Activated naive CD8-positive, alpha-beta T cell (primary cell): ENCODE data around the gene SORL1.

ENCODE experiments used
- H3K27ac Mint-ChIP-seq: one replicate; pipeline ENCODE4 v1.8.0; 2021; ENCODE audit warnings: mixed read lengths
- H3K27me3 Mint-ChIP-seq: one replicate; pipeline ENCODE4 v1.8.0; 2021; ENCODE audit warnings: mixed read lengths
- H3K36me3 Mint-ChIP-seq: one replicate; pipeline ENCODE4 v1.8.0; 2021; ENCODE audit warnings: mixed read lengths
- H3K4me1 Mint-ChIP-seq: one replicate; pipeline ENCODE4 v1.8.0; 2021; ENCODE audit warnings: low read depth, mixed read lengths
- H3K4me3 Mint-ChIP-seq: one replicate; pipeline ENCODE4 v1.8.0; 2021; ENCODE audit warnings: mild to moderate bottlenecking, mixed read lengths
- H3K9me3 Mint-ChIP-seq: one replicate; pipeline ENCODE4 v1.8.0; 2021; ENCODE audit warnings: low read depth, mixed read lengths

SORL1 gene

DNA sequence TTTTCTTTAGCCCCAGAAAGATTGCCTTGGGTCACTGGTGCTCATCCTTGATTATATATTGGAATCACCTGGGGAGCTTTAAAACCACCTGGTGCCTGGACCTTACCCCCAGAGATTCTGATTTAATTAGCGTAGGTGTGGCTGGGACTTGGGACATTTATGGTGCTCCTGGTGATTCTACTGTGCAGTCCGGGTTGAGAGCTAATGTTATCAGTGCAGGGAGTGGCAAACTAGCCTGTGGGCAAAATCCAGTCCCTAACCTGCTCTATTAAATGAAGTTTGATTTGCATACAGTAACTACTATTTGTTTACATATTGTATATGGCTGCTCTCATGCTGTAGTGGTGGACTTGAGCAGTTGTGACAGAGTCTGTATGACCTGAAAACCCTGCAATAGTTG, 134.6 kb downstream of the SORL1 start:
- Mint-ChIP-seq H3K4me1 (peaks cover 32% of the 10 kb centered on the region), H3K4me3 (no peak overlapping the region), H3K27me3 (no peaks in the 10 kb centered on the region), H3K27ac (peak overlapping the region; percentile 28), H3K9me3 (no peaks in the 10 kb centered on the region), H3K36me3 (no peaks in the 10 kb centered on the region)

DNA sequence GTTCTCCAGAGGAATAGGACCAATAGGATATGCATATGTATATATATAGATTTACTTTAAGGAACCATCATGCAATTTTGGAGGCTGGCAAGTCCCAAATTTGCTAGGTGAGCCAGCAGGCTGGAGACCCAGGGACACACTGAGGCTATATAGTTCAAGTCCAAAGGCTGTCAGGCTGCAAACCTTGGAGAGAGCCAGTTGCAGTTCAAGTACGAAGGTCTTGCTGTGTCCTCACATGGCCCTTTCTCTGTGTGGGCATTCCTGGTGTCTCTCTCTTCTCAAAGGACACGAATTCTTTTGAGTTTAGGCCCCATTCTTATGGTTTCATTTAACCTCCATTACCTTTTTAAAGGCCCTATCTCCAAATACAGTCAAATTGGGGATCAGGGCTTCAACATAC, 135.1 kb downstream of the SORL1 start:
- Mint-ChIP-seq H3K4me3 (no peak overlapping the region), H3K27ac (peak overlapping the region; percentile 61), H3K9me3 (no peaks in the 10 kb centered on the region), H3K36me3 (no peaks in the 10 kb centered on the region), H3K27me3 (no peaks in the 10 kb centered on the region), H3K4me1 (peaks cover 28% of the 10 kb centered on the region)

DNA sequence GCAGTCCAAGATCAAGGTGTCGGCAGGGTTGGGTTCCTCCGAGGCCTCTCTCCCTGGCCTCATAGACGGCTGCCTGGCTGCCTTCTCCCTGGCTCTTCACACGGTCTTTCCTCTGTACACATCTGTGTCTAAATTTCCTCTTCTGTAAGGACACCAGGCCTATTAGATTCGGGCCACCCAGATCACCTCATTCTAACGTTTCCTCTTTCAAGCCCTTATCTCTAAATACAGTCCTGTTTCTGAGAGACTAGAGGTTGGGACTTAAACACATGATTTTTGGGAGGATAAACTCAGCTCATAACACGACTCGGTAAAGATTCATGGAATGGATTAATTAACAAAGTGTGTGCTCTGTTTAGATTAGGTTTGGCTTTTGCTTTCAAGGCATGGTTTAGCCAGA, 136.6 kb downstream of the SORL1 start:
- H3K4me3 Mint-ChIP-seq, result no peak overlapping the region
- H3K27ac Mint-ChIP-seq, result peak overlapping the region; percentile 86
- H3K9me3 Mint-ChIP-seq, result no peaks in the 10 kb centered on the region
- H3K36me3 Mint-ChIP-seq, result peaks cover 4% of the 10 kb centered on the region
- H3K4me1 Mint-ChIP-seq, result peaks cover 19% of the 10 kb centered on the region
- no peaks in the 10 kb centered on the region for H3K27me3 Mint-ChIP-seq

DNA sequence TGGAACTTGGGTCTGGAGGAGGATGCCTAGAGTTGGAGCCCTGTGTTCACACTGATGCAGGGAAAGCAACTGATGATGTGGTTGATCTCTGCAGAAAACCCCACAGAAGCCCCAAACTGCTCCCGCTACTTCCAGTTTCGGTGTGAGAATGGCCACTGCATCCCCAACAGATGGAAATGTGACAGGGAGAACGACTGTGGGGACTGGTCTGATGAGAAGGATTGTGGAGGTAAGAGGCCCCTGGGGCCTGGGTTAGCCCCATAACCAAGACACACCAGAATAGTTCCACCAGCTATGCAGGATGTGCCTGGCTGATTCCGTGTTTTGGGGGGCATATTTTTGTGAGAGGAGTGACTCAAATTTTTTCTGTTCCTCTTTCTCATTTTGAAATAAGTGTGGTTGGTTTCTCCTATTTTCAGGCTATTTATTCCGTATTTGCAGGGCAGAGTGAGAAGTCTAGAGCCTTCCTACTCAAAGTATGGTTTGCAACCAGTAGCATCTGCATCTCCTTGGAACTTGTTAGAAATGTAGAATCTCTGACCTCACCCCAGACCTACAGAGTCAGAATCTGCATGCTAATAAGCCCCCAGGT, 137.9 kb downstream of the SORL1 start:
- H3K4me1 Mint-ChIP-seq, result peaks cover 15% of the 10 kb centered on the region
- H3K9me3 Mint-ChIP-seq, result no peaks in the 10 kb centered on the region
- no peak overlapping the region for H3K4me3 Mint-ChIP-seq
- no peaks in the 10 kb centered on the region for H3K27me3 Mint-ChIP-seq
- H3K36me3 Mint-ChIP-seq, result peaks cover 4% of the 10 kb centered on the region
- H3K27ac Mint-ChIP-seq, result peak overlapping the region; percentile 86

DNA sequence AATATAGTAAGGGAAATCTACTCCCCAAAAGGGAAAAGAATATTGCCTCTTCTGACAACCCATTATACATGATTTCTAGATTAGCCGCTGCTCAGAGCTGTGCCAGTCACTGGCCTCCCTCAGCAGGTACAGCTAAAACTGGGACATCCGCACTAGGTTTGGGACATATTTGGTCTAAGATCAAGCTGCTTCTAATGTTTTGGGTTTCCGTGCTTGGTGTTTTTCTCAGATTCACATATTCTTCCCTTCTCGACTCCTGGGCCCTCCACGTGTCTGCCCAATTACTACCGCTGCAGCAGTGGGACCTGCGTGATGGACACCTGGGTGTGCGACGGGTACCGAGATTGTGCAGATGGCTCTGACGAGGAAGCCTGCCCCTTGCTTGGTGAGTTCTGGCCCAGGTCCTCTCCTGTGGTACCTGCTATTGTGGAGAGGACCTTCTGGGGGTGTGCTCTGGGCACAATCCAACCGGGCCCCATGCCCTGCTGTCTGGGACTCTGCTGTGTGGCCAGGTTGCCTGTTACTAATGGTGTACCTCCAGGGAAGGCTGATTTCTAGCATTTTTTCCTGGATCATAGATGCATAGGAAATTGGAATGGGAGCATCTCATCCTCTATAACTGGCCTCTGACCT, 138.8 kb downstream of the SORL1 start:
- Mint-ChIP-seq H3K9me3 (no peaks in the 10 kb centered on the region), H3K36me3 (peaks cover 4% of the 10 kb centered on the region), H3K4me3 (no peak overlapping the region), H3K27me3 (no peaks in the 10 kb centered on the region), H3K27ac (peak overlapping the region; percentile 88), H3K4me1 (peaks cover 15% of the 10 kb centered on the region)

DNA sequence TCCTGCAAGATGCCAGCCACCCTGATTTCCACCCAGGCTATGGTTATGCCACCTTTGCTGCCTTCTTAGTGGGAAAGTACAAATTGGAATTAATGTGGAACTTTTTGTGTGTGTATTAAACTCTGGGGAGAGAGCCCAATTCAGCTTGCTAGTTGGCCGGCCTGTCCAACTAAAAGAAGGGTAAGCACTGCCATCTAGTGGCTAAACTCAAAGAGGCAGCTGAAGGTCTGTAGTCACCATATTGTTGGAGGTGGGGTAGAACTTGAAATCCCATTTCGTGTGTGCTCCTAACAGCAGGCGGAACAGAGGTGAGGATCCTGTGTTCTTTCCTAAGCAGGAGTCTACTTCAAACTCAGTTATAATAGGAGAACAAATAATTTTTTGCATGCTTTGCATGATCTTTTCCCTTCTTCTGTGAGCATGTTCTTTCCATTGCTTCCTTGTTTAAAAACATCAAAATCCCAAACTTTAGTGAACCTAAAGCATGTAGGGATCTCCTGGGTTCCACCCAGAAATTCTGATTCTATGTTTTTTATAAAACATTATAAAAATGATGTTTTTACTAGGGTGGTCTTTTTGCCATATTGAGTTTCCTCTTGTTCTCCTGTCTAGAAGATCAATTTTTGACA, 139.4 kb downstream of the SORL1 start:
- Mint-ChIP-seq H3K36me3 (peaks cover 6% of the 10 kb centered on the region), H3K9me3 (no peaks in the 10 kb centered on the region), H3K27ac (peak overlapping the region; percentile 88), H3K4me1 (peaks cover 15% of the 10 kb centered on the region), H3K4me3 (no peak overlapping the region), H3K27me3 (no peaks in the 10 kb centered on the region)

DNA sequence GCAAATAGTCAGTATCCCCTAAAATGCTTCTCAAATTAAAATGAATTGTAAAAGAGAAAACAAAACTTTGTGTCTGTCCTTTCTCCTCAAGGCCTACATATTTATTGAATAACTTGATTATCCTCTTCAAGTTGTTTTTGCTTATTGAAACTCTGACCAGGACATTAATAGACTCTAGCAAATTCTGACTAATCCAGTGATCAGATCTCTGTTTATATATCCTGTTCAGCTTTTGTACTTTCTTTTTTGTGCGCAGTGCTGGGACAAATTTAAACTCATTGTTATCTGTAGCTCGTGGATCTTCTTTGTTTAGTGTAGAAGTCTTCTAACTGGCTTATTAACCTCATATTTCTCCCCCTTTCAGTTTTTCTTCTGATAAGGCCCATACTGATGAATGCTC, 140.6 kb downstream of the SORL1 start:
- no peak overlapping the region for H3K4me3 Mint-ChIP-seq
- no peaks in the 10 kb centered on the region for H3K27me3 Mint-ChIP-seq
- no peaks in the 10 kb centered on the region for H3K9me3 Mint-ChIP-seq
- no peak overlapping the region for H3K27ac Mint-ChIP-seq
- peaks cover 15% of the 10 kb centered on the region for H3K4me1 Mint-ChIP-seq
- H3K36me3 Mint-ChIP-seq, result peaks cover 6% of the 10 kb centered on the region

DNA sequence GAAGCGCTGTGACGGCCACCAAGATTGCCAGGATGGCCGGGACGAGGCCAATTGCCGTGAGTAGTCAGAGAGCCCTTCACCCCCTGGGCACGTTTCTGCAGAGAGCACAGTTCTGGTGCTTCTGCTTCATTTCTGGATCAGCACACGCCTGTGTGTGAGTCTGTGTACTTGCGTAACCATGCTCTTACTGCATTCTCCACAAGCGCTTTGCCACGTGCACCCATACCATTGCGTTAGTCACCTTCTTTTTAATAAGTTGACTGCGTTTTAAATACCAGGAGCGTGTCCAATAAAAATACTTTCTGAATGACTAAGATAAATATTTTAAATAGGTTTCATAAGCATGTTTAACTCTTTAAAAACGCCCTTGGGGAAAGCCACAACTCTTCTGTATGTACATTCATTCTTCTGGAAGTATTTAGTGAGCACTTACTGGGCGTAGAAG, 143.6 kb downstream of the SORL1 start:
- H3K27ac Mint-ChIP-seq, result no peak overlapping the region

DNA sequence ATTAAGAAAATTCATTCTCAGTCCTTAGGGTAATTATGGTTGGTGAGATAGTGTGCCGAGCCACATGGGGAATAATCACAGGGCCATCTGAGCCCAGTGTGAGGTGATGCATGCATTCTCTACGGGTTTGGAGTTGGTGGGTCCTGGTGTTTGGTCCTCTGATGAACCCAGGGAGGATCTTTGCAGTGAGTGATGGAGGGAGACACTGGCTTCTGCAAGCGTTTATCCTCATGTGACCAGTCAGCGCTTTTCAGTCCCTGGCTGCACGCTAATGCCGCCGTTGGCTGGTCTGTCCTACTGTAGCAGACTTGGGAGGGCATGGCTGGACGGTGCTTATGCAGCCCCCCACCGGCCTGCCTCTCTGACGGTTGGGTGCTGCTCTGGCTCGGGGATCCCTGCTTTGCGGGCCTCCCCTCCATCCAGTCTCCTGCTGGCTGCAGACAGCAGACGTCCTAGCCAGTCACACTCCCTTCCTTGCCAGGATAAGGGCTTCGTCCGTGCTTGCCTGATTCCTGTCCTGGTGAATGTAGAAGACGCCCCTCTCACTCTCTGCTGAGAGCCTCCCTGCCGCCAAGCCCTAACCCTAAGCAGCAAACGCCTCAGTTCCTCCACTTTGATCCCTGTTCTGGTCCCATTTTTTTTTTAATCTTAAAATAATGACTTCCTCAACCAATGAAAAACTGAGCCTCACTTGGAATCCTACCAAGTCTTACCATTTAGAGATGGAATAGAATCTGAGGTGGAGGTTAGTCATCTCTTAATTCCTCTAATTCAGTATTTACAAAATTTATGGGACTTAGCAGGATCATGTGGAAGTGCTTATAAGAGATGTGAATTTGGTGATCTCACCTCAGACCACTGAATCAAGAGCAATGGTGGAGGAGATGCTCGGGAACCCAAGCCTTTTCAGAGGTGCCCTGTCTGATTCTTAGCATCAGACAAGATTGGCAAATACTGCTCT, 144.4 kb downstream of the SORL1 start:
- peaks cover 6% of the 10 kb centered on the region for H3K4me1 Mint-ChIP-seq
- peak overlapping the region; percentile 73 for H3K27ac Mint-ChIP-seq
- H3K27me3 Mint-ChIP-seq, result no peaks in the 10 kb centered on the region
- H3K4me3 Mint-ChIP-seq, result no peak overlapping the region
- no peaks in the 10 kb centered on the region for H3K9me3 Mint-ChIP-seq
- peaks cover 13% of the 10 kb centered on the region for H3K36me3 Mint-ChIP-seq

More for the DNA sequence above, 143.6 kb downstream of the SORL1 start:
- Mint-ChIP-seq H3K36me3 (peaks cover 13% of the 10 kb centered on the region), H3K27me3 (no peaks in the 10 kb centered on the region), H3K9me3 (no peaks in the 10 kb centered on the region), H3K4me1 (peaks cover 10% of the 10 kb centered on the region), H3K4me3 (no peak overlapping the region)

DNA sequence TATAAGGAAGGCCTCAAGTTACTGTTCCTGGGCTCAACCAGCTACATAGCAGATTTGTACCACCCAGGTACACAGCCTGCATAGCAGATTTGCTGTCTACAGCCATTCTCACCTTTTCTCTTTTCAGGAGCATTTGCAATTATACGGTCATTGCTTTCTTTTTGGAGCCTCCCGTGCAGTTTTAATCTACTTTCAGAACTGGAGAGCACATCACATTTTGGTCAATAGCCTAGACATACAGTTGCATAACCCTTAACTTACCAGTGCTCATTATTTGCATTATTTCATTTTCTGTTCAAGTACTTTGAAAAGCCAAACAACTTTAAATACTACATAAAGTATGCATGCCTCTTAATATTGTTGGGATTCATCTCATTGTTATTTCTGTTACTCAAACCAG, 151.2 kb downstream of the SORL1 start:
- peaks cover 12% of the 10 kb centered on the region for H3K36me3 Mint-ChIP-seq
- H3K4me1 Mint-ChIP-seq, result peaks cover 3% of the 10 kb centered on the region
- no peaks in the 10 kb centered on the region for H3K9me3 Mint-ChIP-seq
- no peak overlapping the region for H3K27ac Mint-ChIP-seq
- H3K4me3 Mint-ChIP-seq, result no peak overlapping the region
- no peaks in the 10 kb centered on the region for H3K27me3 Mint-ChIP-seq

DNA sequence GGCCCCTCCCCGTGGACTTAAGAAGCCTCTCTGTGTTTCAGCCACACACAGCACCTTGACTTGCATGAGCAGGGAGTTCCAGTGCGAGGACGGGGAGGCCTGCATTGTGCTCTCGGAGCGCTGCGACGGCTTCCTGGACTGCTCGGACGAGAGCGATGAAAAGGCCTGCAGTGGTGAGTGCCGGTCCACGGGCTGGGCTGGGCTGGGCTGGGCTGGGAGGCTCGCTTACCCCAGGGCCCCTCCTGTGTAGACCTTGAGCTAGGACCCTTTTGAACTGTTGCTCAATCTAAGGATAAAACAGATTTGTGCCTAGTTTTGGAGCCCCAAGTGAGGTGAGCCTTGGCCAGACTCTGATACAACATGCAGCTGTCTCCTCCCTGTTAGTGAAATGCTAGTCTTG, 152.0 kb downstream of the SORL1 start:
- Mint-ChIP-seq H3K9me3 (no peaks in the 10 kb centered on the region), H3K4me3 (no peak overlapping the region), H3K36me3 (peaks cover 13% of the 10 kb centered on the region), H3K27me3 (no peaks in the 10 kb centered on the region), H3K4me1 (peaks cover 2% of the 10 kb centered on the region), H3K27ac (no peak overlapping the region)

DNA sequence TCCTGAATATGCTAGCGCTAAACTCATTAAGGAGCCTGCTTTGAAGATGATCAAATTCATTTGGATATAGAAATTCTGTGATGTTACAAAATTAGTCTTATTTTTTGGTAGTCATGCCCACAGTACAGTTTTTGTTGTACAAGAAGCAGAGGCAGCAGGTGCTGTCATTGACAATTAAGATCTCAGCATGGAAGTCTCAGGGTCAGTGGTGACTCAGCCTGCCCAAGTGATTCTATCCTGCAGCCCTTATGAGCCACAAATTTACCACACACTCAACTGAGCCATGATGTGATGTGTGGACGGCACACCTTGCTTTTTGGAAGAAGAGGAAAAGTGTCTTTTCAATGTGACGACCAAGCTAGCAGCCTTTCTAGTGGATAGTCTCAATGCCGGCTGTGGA, 154.2 kb downstream of the SORL1 start:
- H3K27ac Mint-ChIP-seq, result no peak overlapping the region
- peaks cover 13% of the 10 kb centered on the region for H3K36me3 Mint-ChIP-seq
- H3K4me1 Mint-ChIP-seq, result no peaks in the 10 kb centered on the region
- no peak overlapping the region for H3K4me3 Mint-ChIP-seq
- H3K9me3 Mint-ChIP-seq, result no peaks in the 10 kb centered on the region
- H3K27me3 Mint-ChIP-seq, result no peaks in the 10 kb centered on the region

DNA sequence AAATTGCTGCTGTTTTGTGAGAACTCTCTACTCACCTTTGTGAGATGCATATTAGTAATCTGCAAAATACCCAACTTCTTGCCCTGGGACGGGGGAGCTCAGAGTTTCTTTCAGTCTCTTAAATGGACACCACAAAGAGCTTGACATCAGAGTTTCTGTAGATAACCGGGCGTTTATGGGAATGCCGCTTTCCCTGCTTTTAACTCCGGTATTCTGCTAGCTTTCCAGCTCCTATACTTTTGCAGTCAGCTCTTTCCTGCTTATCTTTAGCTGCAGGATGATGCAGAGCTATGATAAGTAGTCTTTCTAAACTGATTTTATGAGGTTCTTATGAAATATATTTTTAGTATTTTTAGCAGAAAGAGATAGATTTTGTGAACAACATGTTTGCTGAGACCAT, 155.2 kb downstream of the SORL1 start:
- no peaks in the 10 kb centered on the region for H3K27me3 Mint-ChIP-seq
- H3K36me3 Mint-ChIP-seq, result peaks cover 15% of the 10 kb centered on the region
- H3K27ac Mint-ChIP-seq, result no peak overlapping the region
- no peaks in the 10 kb centered on the region for H3K9me3 Mint-ChIP-seq
- no peaks in the 10 kb centered on the region for H3K4me1 Mint-ChIP-seq
- no peak overlapping the region for H3K4me3 Mint-ChIP-seq

DNA sequence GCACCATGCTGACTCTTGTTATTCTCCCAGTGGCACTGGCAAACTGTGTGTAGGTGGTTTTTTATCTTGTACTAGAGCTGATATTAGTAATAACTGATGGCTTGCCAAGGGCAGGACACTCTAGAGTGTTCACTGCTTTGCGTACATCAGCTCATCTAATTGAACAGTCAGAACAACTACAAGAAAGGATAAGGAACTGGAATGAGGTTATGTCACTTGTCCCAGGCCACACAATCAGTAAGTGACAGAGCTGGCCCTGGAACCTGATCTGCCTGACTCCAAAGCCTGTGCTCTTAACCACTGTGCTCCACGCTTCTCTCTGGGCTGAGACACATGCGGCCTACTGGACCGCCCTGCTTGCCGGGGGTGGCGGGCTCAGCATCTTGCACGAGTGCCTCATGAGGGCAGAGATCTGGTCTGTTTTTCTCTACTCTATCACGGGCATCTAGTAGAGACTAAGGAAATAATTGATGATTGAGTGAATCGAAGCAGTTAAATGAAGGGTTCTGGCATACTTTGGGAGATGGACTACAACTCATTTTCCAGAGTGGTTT, 156.5 kb downstream of the SORL1 start:
- no peaks in the 10 kb centered on the region for H3K4me1 Mint-ChIP-seq
- peaks cover 14% of the 10 kb centered on the region for H3K36me3 Mint-ChIP-seq
- no peaks in the 10 kb centered on the region for H3K27me3 Mint-ChIP-seq
- H3K4me3 Mint-ChIP-seq, result no peak overlapping the region
- no peaks in the 10 kb centered on the region for H3K9me3 Mint-ChIP-seq
- H3K27ac Mint-ChIP-seq, result no peak overlapping the region
